HG02973 (cell line): ENCODE results near the gene SPG21.
"Not testable (repeated sequence)": the region's sequence is repeated elsewhere in the genome, so short reads cannot be mapped to it uniquely, and the experiment has no call there.

Experiments used
- ATAC-seq: cut with Tn5 transposase; IDR thresholded peaks from one replicate; pipeline ENCODE4 v1.9.1; 2021; ENCODE audit warnings: moderate library complexity; ENCODE audit not compliant: unreplicated experiment

SPG21 gene

GRCh38 chr15:64989416-64990167 is at the start of gene SPG21:
Gene SPG21 (minus strand): TSS chr15:64989914. CDS start chr15:64983569, 6,345 bp downstream.
- peak; percentile 94 for ATAC-seq

- ATAC-seq, result no peak
Measured at GRCh38 chr15:65038836-65039235, 49.1 kb upstream of the SPG21 start.

DNA sequence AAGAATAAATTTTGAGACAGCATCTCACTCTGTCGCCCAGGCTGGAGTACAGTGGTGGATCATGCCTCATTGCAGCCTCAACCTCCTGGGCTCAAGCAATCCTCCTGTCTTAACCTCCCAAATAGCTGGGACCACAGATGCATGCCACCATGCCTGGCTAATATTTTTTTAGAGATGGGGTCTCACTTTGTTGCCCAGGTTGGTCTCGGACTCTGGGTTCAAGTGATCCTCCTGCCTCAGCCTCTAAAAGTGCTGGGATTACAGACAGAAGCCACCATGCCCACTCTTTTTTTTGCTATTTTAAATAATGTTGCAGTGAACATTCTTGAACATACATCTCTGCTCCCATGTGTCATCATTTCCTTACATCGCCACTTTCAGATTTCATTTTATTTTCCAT is 48.7 kb upstream of the SPG21 start:
- no peak for ATAC-seq

DNA sequence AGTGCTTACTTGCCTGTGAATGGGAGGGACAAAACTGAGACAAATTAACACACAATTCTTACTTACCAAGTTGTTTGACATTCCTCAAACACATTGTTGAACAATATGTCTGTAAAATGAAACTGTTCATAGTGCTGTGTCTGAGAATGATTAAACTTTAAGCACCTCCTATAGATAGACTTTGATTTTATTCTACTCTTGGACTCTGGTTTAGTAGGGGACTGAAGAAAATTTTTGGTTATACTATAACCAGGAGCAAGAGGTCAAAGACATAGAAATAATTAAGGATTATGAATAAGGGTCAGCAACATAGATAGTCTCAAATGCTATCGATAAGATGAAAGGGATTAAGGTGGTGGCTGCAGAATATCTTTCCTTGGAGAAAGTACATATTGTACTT is 47.6 kb upstream of the SPG21 start:
- no peak for ATAC-seq

DNA sequence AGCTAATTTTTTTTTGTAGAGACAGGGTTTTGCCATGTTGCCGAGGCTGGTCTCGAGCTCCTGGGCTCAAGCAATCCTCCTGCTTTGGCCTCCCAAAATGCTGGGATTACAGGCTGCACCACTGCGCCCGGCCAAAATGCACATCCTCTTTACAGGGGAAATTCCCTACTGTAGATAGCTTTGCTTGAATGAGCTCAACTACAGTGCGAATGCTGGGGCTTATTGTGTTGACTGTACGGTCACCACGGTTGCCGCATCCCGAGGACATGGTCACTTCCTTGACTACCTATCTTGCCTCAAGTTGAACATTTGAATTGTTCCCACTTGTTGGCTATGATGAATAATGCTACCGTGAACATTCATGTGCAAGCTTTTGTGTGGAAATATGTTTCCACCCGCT is 45.0 kb upstream of the SPG21 start:
- no peak for ATAC-seq

DNA sequence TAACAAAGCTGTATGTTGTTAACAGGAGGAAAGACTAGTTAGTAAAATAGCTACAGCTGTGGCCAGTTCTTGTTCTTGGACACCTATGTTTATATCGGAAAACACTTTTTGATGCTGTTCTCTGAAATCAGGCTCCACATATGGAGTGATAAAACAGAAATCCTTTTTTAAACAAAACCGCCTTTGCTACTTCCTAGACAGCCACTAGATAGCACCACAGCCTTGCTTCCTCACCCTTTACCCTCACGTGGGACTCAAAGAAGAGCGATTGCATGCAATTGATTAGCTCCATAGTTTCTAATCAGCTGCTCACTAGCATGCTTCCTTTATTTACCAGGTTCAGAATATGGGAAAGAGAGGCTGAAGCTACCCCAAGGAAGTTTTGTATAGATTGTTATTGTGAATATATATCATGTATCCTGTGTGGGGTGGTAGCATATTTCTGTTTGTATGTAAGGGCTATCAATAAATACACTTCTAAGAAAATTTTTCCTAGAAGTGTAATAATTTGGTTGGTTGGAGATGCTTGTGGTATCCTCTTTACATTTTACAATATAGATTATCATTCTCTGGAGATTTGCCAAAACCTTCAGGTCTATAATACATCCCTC is 44.0 kb upstream of the SPG21 start:
- no peak for ATAC-seq

DNA sequence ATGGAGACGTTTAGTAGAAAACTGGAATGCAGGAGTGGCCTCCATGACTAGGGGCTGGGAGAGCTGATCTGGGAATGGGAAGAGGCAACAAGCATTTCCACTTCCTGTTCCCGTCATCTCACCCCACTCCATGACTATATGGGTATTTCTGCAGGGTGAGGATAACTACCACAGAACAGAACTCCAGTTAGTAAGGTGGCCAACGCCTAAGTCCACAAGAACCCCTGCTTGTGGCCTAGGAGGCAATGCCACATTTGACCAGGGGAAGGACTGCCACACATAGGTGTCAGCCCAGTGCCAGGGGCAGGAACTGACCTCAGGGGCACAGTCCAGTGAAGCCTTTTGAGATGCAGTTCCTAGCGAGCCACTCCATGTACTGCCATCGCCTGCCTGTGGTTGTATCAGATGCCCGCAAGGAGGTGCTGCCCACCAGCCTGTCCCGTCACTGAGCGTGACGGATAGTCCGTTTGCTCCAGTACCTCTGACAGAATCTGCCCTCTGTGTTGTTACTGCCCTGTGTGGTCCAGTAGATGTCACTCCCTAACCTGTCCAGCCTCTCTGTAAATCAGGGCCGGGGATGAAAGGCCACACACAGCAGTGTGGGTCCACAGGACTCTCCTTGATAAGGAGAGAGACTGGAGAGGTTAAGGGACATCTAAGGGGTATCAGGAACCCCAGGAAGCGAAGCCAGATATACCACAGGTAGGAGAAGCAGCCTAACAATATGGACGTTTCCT is 43.3 kb upstream of the SPG21 start:
- ATAC-seq, result no peak

- ATAC-seq, result no peak
Measured at GRCh38 chr15:65029736-65030208, 40.1 kb upstream of the SPG21 start.

GRCh38 chr15:65028921-65029735 is 39.4 kb upstream of the SPG21 start, which contains the start of gene MTFMT:
Gene MTFMT (minus strand): TSS chr15:65029639. CDS start chr15:65029613, 26 bp downstream.
- peak; percentile 68 for ATAC-seq

DNA sequence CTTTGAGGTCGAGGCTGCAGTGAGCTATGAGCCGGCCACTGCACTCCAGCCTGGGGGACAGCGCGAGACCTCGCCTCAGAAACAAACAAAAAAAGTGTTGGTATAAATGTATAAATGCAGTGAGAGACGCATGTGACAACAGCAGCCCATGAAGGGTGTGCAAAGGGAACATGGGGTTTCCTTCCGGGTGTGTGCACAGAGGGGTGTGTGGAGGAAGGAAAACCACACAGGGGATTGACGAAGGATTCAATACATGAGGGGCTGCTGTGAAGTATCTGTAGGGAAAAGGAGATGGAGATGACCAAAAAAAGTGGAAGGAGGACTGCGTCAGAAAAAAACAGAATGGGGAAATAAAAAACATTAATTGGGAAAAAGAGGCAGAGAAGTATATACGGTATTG is 38.6 kb upstream of the SPG21 start:
- ATAC-seq, result no peak

DNA sequence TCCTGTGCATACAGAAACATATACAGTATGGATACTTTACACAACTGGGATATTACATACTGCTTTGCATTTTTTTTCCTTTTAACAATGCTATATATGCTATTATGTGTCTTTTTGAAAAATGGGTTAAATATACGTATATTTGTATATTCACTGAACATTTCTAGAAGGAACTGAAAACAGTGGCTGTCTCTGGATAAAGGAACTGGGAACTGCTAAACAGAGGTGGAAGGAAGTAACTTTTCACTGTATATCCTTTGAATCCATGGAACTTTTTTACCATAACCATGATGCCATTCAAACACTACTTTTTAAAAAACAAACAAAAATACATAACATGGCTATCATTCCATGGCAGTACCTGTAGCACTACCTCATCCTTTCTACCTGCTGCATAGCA is 37.9 kb upstream of the SPG21 start:
- ATAC-seq, result no peak

DNA sequence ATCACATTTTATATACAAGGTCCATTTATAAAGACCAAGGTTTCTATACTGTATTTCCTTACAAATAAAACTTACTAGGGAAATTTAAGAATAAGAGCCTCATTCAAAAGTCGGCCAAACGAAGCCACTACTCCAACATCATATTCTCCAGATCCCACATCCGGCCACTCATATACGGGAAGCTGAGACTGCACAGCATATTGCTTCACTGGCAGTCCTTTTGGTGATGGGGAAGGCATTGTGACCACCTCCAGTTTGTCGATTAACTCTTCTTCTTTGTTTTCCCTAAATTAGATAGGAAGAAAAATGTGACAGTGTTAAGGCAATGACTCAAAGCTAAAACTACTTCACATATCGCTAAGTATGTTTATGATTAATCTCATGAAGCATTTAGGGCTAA is 37.0 kb upstream of the SPG21 start:
- no peak for ATAC-seq

GRCh38 chr15:65021488-65021887 is 31.8 kb upstream of the SPG21 start:
- ATAC-seq, result no peak

GRCh38 chr15:65020419-65020818 is 30.7 kb upstream of the SPG21 start:
- no peak for ATAC-seq

- ATAC-seq, result not testable (repeated sequence)
Measured at GRCh38 chr15:65011198-65011597, 21.5 kb upstream of the SPG21 start.

- no peak for ATAC-seq
Measured at GRCh38 chr15:65008983-65009382, 19.3 kb upstream of the SPG21 start.

- ATAC-seq, result no peak
Measured at GRCh38 chr15:65006876-65007275, 17.2 kb upstream of the SPG21 start.

- ATAC-seq, result no peak
Measured at GRCh38 chr15:65004993-65005392, 15.3 kb upstream of the SPG21 start.

DNA sequence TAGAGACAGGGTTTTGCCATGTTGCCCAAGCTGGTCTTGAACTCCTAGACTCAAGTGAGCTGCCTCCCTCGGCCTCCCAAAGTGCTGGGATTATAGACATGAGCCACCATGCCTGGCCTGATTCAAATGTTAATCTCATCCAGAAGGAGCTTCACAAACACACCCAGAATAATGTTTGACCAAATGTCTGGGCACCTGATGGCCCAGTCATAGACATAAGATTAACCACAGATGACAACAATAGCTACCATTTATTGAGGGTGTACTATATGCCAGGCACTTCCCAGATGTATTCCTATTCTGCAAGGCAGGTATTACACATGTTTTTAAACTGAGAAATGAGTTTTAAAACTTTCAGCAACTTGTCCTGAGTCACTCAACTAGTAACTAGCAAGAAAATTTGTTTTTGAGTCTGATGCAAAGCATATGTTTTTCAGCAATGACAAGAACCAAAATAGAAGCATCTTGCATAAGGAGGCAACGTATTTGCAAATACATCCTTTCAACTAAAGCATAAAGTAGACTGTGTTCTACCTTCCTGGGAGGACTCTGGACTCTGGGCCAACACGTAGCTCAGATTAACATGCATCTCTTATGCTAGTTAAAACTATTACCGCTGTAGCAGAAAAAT is 8.1 kb upstream of the SPG21 start:
- ATAC-seq, result no peak

DNA sequence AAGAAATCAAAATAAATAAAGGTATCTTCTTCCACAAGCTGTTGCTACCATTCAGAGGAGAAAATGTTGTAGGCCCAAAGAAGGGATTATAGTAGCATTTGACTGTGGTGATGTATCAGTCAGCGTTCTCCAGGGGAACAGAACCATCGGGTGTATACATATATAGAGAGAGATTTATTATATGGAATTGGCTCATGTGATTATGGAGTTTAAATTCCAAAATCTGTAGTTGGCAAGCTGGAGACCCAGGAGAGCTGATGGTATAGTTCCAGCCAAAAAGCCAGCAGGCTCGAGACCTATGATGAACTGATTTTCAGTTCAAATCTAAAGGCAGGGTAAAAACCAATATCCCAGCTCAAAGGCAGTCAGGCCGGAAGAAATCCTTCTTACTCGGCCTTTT is 7.4 kb upstream of the SPG21 start:
- ATAC-seq, result no peak
